Measurements from ENCODE around the gene CLDN1.
"Not testable (repeated sequence)": the region's sequence is repeated elsewhere in the genome, so short reads cannot be mapped to it uniquely, and the experiment has no call there.

The CLDN1 gene

GRCh38 chr3:190302212-190302867, 19.9 kb downstream of the CLDN1 start:
- in situ Hi-C loops (cut with MboI; ENCODE audit: low sequenced_read_pairs): loop anchor here (25.0 kb wide), 1 partner anchor 340 kb away; no protein-coding TSS in a partner anchor

- in situ Hi-C loops (cut with MboI; ENCODE audit: low sequenced_read_pairs): loop anchor here (25.0 kb wide), 1 partner anchor 339 kb away; no protein-coding TSS in a partner anchor
These were observed 20.7 kb downstream of the CLDN1 start for GRCh38 chr3:190301591-190301990.

- in situ Hi-C loops (cut with MboI; ENCODE audit: low sequenced_read_pairs): loop anchor here (25.0 kb wide), 1 partner anchor 338 kb away; no protein-coding TSS in a partner anchor
These were observed 22.3 kb downstream of the CLDN1 start for GRCh38 chr3:190299969-190300368.

- in situ Hi-C loops (cut with MboI; ENCODE audit: low sequenced_read_pairs): no loop called here
These were observed 28.2 kb downstream of the CLDN1 start for GRCh38 chr3:190294030-190294429.

- in situ Hi-C loops (cut with MboI; ENCODE audit: low sequenced_read_pairs): no loop called here
These were observed 28.6 kb downstream of the CLDN1 start for GRCh38 chr3:190293621-190294020.

- in situ Hi-C loops (cut with MboI; ENCODE audit: low sequenced_read_pairs): no loop called here
These were observed 30.2 kb downstream of the CLDN1 start for GRCh38 chr3:190291994-190292584.

GRCh38 chr3:190289989-190290388, 32.3 kb downstream of the CLDN1 start:
- in situ Hi-C loops (cut with MboI; ENCODE audit: low sequenced_read_pairs): no loop called here

- in situ Hi-C loops (cut with MboI; ENCODE audit: low sequenced_read_pairs): no loop called here
These were observed 33.4 kb downstream of the CLDN1 start for GRCh38 chr3:190288836-190289235.

GRCh38 chr3:190286014-190286413, 36.2 kb downstream of the CLDN1 start:
- in situ Hi-C loops (cut with MboI; ENCODE audit: low sequenced_read_pairs): no loop called here

- in situ Hi-C loops (cut with MboI; ENCODE audit: low sequenced_read_pairs): no loop called here
These were observed 40.8 kb downstream of the CLDN1 start for GRCh38 chr3:190281308-190282051.

- in situ Hi-C loops (cut with MboI; ENCODE audit: low sequenced_read_pairs): no loop called here
These were observed 42.6 kb downstream of the CLDN1 start for GRCh38 chr3:190279690-190280089.

- in situ Hi-C loops (cut with MboI; ENCODE audit: low sequenced_read_pairs): no loop called here
These were observed 49.5 kb downstream of the CLDN1 start for GRCh38 chr3:190272747-190273146.

- in situ Hi-C loops (cut with MboI; ENCODE audit: low sequenced_read_pairs): no loop called here
These were observed 53.1 kb downstream of the CLDN1 start for GRCh38 chr3:190269101-190269500.

GRCh38 chr3:190267464-190267863, 54.8 kb downstream of the CLDN1 start:
- in situ Hi-C loops (cut with MboI; ENCODE audit: low sequenced_read_pairs): not testable (repeated sequence)

GRCh38 chr3:190266913-190267290, 55.3 kb downstream of the CLDN1 start:
- in situ Hi-C loops (cut with MboI; ENCODE audit: low sequenced_read_pairs): no loop called here

- in situ Hi-C loops (cut with MboI; ENCODE audit: low sequenced_read_pairs): no loop called here
These were observed 55.9 kb downstream of the CLDN1 start for GRCh38 chr3:190266265-190266912.

GRCh38 chr3:190265796-190266195, 56.5 kb downstream of the CLDN1 start:
- in situ Hi-C loops (cut with MboI; ENCODE audit: low sequenced_read_pairs): no loop called here

- in situ Hi-C loops (cut with MboI; ENCODE audit: low sequenced_read_pairs): no loop called here
These were observed 57.1 kb downstream of the CLDN1 start for GRCh38 chr3:190265126-190265525.

- in situ Hi-C loops (cut with MboI; ENCODE audit: low sequenced_read_pairs): no loop called here
These were observed 60.5 kb downstream of the CLDN1 start for GRCh38 chr3:190261740-190262139.

GRCh38 chr3:190261015-190261414, 61.2 kb downstream of the CLDN1 start:
- in situ Hi-C loops (cut with MboI; ENCODE audit: low sequenced_read_pairs): no loop called here

- in situ Hi-C loops (cut with MboI; ENCODE audit: low sequenced_read_pairs): no loop called here
These were observed 61.9 kb downstream of the CLDN1 start for GRCh38 chr3:190260301-190260700.
